WTC11 (cell line): ENCODE data around the gene BRK1. TPM values are rescaled to one million over a fixed set of nuclear protein-coding genes. Genes with fewer than 3 reads are reported as not detected.
A peak's percentile ranks its signal among the peaks of the same experiment; 100 is the strongest.

Source experiments
- ATAC-seq: fragments of 200-7000 bp; cut with Tn5 transposase; 2 replicates; pipeline ENCODE4 v1.10.0; 2021; ENCODE audit warnings: mild to moderate bottlenecking, moderate library complexity
- CTCF ChIA-PET: fragments of 300-600 bp; sonication (Branson Sonifier 250); formaldehyde crosslinking; loops from one replicate; lab custom pipeline; 2021; ENCODE audit warnings: antibody characterized with exemption; lab: Charles Lee
- POLR2A ChIA-PET: fragments of 350-600 bp; sonication (Branson Sonifier 250); formaldehyde crosslinking; loops from one replicate; lab custom pipeline; 2021; ENCODE audit warnings: antibody characterized with exemption; lab: Charles Lee
- DNase-seq: peaks from one replicate; pipeline ENCODE4 v3.0.0; 2021; ENCODE audit warnings: low spot score
- H3K27ac Mint-ChIP-seq: 2 replicates; pipeline ENCODE4 v1.8.0; 2021; ENCODE audit warnings: mixed read lengths
- H3K27me3 Mint-ChIP-seq: 2 replicates; pipeline ENCODE4 v1.8.0; 2021; ENCODE audit warnings: low read depth, mild to moderate bottlenecking, moderate library complexity, mixed read lengths
- H3K36me3 Mint-ChIP-seq: 2 replicates; pipeline ENCODE4 v1.8.0; 2021; ENCODE audit warnings: mixed read lengths
- H3K4me1 Mint-ChIP-seq: 2 replicates; pipeline ENCODE4 v1.8.0; 2022; ENCODE audit warnings: mixed read lengths
- H3K4me3 Mint-ChIP-seq: 2 replicates; pipeline ENCODE4 v1.8.0; 2021; ENCODE audit warnings: mild to moderate bottlenecking, moderate library complexity, mixed read lengths
- H3K9me3 Mint-ChIP-seq: 2 replicates; pipeline ENCODE4 v1.8.0; 2021; ENCODE audit warnings: mixed read lengths
- CDX4 ChIP-seq: fragments of 250-450 bp; sonication (Bioruptor Pico); IDR thresholded peaks from 2 replicates; pipeline ENCODE4 v1.9.0; 2021; ENCODE audit warnings: moderate library complexity, mild to moderate bottlenecking, inconsistent platforms, borderline replicate concordance
- CREM ChIP-seq: sonication (generic); formaldehyde crosslinking; IDR thresholded peaks from 2 replicates; pipeline ENCODE4 v1.8.1; 2022; ENCODE audit warnings: mild to moderate bottlenecking, missing genetic modification reagents, moderate library complexity
- CTCF ChIP-seq: fragments of 200-600 bp; IDR thresholded peaks from 2 replicates; pipeline ENCODE4 v1.8.0; 2022; ENCODE audit warnings: antibody characterized with exemption
- EMX1 ChIP-seq: fragments of 250-450 bp; sonication (Bioruptor Pico); IDR thresholded peaks from 2 replicates; pipeline ENCODE4 v1.8.0; 2021; ENCODE audit warnings: mild to moderate bottlenecking
- ERG ChIP-seq: fragments of 250-450 bp; sonication (Bioruptor Pico); IDR thresholded peaks from 2 replicates; pipeline ENCODE4 v1.8.0; 2021; ENCODE audit warnings: mild to moderate bottlenecking
- JAZF1 ChIP-seq: fragments of 250-450 bp; sonication (Bioruptor Pico); IDR thresholded peaks from 2 replicates; pipeline ENCODE4 v1.9.0; 2021; ENCODE audit warnings: moderate library complexity, mild to moderate bottlenecking, inconsistent platforms
- MLX ChIP-seq: sonication (generic); formaldehyde crosslinking; IDR thresholded peaks from 2 replicates; pipeline ENCODE4 v1.8.1; 2023; ENCODE audit warnings: mild to moderate bottlenecking, missing genetic modification reagents, moderate library complexity
- NR2C2 ChIP-seq: sonication (generic); formaldehyde crosslinking; IDR thresholded peaks from 2 replicates; pipeline ENCODE4 v1.8.0; 2022; ENCODE audit warnings: mild to moderate bottlenecking, missing genetic modification reagents
- OVOL2 ChIP-seq: fragments of 250-450 bp; sonication (Bioruptor Pico); IDR thresholded peaks from 2 replicates; pipeline ENCODE4 v1.9.0; 2021; ENCODE audit warnings: mild to moderate bottlenecking, borderline replicate concordance
- PRDM15 ChIP-seq: sonication (generic); formaldehyde crosslinking; IDR thresholded peaks from 2 replicates; pipeline ENCODE4 v1.8.0; 2022; ENCODE audit warnings: missing genetic modification reagents
- PREB ChIP-seq: sonication (generic); formaldehyde crosslinking; IDR thresholded peaks from 2 replicates; pipeline ENCODE4 v1.8.1; 2022; ENCODE audit warnings: mild to moderate bottlenecking, missing genetic modification reagents, moderate library complexity, borderline replicate concordance
- RELA ChIP-seq: sonication (generic); formaldehyde crosslinking; IDR thresholded peaks from 2 replicates; pipeline ENCODE4 v1.8.1; 2022; ENCODE audit warnings: missing genetic modification reagents, mild to moderate bottlenecking, borderline replicate concordance
- STAT6 ChIP-seq: sonication (generic); formaldehyde crosslinking; conservative IDR thresholded peaks from 2 replicates; pipeline ENCODE4 v1.8.1; 2023; ENCODE audit warnings: mild to moderate bottlenecking, low read depth, missing genetic modification reagents, moderate library complexity
- ZNF121 ChIP-seq: sonication (generic); formaldehyde crosslinking; IDR thresholded peaks from 2 replicates; pipeline ENCODE4 v1.8.0; 2023; ENCODE audit warnings: missing genetic modification reagents
- ZNF512 ChIP-seq: sonication (generic); formaldehyde crosslinking; IDR thresholded peaks from 2 replicates; pipeline ENCODE4 v1.8.1; 2022; ENCODE audit warnings: missing genetic modification reagents, borderline replicate concordance
- ZNF671 ChIP-seq: fragments of 250-450 bp; sonication (Bioruptor Pico); IDR thresholded peaks from 2 replicates; pipeline ENCODE4 v1.8.0; 2021; ENCODE audit warnings: mild to moderate bottlenecking
- total RNA-seq: library from RNA; stranded (reverse); gene quantifications from 3 replicates; pipeline ENCODE4 v1.2.3, GENCODE V29; 2021
- TF ChIP-seq, protein P1 (sequence below): sonication (generic); formaldehyde crosslinking; IDR thresholded peaks from 2 replicates; pipeline ENCODE4 v1.8.0; 2022; ENCODE audit warnings: mild to moderate bottlenecking, missing genetic modification reagents
- TF ChIP-seq, protein P2 (sequence below): sonication (generic); formaldehyde crosslinking; IDR thresholded peaks from 2 replicates; pipeline ENCODE4 v1.8.0; 2022; ENCODE audit warnings: mild to moderate bottlenecking, missing genetic modification reagents
- TF ChIP-seq, protein P3 (sequence below): sonication (generic); formaldehyde crosslinking; conservative IDR thresholded peaks from 2 replicates; pipeline ENCODE4 v1.8.1; 2022; ENCODE audit warnings: mild to moderate bottlenecking, missing genetic modification reagents

BRK1 gene
- total RNA-seq, 1 experiment from 2014 or later, result 107 TPM

DNA sequence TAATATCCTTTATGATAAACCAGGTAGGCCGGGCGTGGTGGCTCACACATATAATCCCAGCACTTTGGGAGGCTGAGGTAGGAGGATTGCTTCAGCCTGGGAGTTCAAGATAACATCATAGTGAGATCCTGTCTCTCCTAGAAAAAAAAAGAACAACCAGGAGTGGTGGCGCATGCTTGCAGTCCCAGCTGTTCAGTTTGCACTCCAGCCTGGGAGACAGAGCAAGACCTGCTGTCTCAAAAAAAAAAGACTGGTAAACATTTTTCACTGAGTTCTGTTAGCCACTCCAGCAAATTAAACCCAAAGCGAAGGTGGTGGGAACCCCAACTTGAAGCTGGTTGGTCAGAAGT, 39.6 kb downstream of the BRK1 start:
- Mint-ChIP-seq H3K9me3 (no peaks in the 10 kb centered on the region), H3K27me3 (no peaks in the 10 kb centered on the region), H3K4me3 (no peak overlapping the region)
- CTCF ChIA-PET, result no interaction called here
- POLR2A ChIA-PET, result interaction anchor here (0.6 kb wide), 2 partner anchors 71 to 418 kb away, joined by 3 read pairs; no protein-coding TSS in a partner anchor
- TF ChIP-seq CREM (CRISPR knock-in tag), result no peak
- no peak for TF ChIP-seq PRDM15 (CRISPR knock-in tag)
- no peak for TF ChIP-seq JAZF1
- no peak for TF ChIP-seq ZNF512 (CRISPR knock-in tag)
- no peak for TF ChIP-seq CDX4 (CRISPR knock-in tag)
- no peak for TF ChIP-seq EMX1 (CRISPR knock-in tag)
- TF ChIP-seq CTCF, result no peak
- no peak for TF ChIP-seq OVOL2 (CRISPR knock-in tag)
- TF ChIP-seq, protein P1, sequence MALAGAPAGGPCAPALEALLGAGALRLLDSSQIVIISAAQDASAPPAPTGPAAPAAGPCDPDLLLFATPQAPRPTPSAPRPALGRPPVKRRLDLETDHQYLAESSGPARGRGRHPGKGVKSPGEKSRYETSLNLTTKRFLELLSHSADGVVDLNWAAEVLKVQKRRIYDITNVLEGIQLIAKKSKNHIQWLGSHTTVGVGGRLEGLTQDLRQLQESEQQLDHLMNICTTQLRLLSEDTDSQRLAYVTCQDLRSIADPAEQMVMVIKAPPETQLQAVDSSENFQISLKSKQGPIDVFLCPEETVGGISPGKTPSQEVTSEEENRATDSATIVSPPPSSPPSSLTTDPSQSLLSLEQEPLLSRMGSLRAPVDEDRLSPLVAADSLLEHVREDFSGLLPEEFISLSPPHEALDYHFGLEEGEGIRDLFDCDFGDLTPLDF (CRISPR knock-in tag), result no peak
- TF ChIP-seq, protein P2, sequence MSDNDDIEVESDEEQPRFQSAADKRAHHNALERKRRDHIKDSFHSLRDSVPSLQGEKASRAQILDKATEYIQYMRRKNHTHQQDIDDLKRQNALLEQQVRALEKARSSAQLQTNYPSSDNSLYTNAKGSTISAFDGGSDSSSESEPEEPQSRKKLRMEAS, result no peak
- no peak for TF ChIP-seq RELA (CRISPR knock-in tag)
- TF ChIP-seq STAT6 (CRISPR knock-in tag), result no peak
- no peak for TF ChIP-seq ERG (CRISPR knock-in tag)
- TF ChIP-seq NR2C2 (CRISPR knock-in tag), result no peak
- no peak for TF ChIP-seq MLX (CRISPR knock-in tag)
- TF ChIP-seq, protein P3, sequence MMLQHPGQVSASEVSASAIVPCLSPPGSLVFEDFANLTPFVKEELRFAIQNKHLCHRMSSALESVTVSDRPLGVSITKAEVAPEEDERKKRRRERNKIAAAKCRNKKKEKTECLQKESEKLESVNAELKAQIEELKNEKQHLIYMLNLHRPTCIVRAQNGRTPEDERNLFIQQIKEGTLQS, result no peak
- TF ChIP-seq ZNF671 (CRISPR knock-in tag), result no peak
- TF ChIP-seq PREB (CRISPR knock-in tag), result no peak
- no peak for TF ChIP-seq ZNF121 (CRISPR knock-in tag)
- TF ChIP-seq, all 79 proteins: peak for 0
- ATAC-seq (no peak), DNase-seq (no peak)
- Mint-ChIP-seq H3K36me3 (peaks cover 25% of the 10 kb centered on the region), H3K4me1 (no peaks in the 10 kb centered on the region), H3K27ac (peak overlapping the region; percentile 53; the same call in 1 of the 2 replicates)
